Upper lobe of left lung (tissue), 4 donors: Measurements from ENCODE around the gene PRM2.

ENCODE experiments used
- CTCF ChIP-seq, 6 experiments: fragments of 450-650 bp in 4 of 6; fragments of 200-600 bp in 2 of 6; sonication (generic) in 2 of 6; IDR thresholded peaks; one replicate each; pipeline ENCODE4 v1.5.1; 2016 to 2019; ENCODE audit warnings: antibody characterized with exemption in 6 of 6
- EP300 ChIP-seq, 4 donors: sonication (generic); formaldehyde crosslinking; IDR thresholded peaks; one replicate each; pipeline ENCODE4 v1.5.1; 2017; ENCODE audit warnings: antibody characterized with exemption in 4 of 4, control low read depth in 2 of 4

DNA sequence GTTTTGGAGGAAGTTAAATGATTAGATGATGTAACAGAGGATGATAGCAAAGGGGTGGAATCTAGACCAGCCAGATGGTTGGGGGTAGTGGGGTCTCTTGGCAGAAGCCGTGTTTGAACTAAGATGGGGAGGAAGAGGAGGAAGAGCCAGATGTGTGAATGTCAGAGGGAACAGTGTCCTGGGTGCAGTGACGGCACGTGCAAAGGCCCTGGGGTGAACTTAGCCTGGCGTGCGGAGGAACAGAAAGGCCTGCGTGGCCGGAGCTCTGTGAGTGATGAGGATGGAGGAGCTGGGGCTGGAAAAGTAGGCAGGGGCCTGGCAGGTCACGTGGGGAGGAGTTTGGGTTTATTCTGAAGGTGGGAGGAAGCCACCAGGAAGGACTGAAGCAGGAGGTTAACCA, 42.5 kb upstream of the PRM2 start:
- TF ChIP-seq EP300 (IDR thresholded peaks at IDR 0.05): no peak
- no peak for TF ChIP-seq CTCF (IDR thresholded peaks at IDR 0.05)
